HG03064 (cell line): ENCODE data around the gene TMEM236.

Experiments used
- ATAC-seq: cut with Tn5 transposase; IDR thresholded peaks from one replicate; pipeline ENCODE4 v1.9.1; 2021; ENCODE audit warnings: low read depth; ENCODE audit not compliant: unreplicated experiment

Gene TMEM236

DNA sequence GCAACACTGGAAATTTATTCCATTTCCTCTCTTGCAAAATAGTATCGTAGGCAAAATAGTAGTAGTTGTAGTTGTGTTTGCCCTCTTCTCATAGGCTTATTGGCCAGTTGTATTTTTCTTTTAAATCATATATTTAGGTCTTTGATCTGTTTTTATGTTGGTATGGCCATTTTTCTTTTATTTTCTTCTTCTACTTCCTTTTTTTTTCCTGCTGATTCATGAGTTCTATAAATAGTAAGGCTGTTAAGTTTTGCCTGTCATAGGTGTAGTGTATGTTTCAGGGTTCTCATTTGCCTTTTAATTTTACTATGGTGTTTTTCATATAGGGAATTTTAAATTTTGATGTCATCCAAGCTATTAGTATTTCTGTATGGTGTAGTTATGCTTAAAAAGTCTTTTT, 31.8 kb downstream of the TMEM236 start:
- ATAC-seq, result no peak

GRCh38 chr10:17784688-17785087, 32.7 kb downstream of the TMEM236 start:
- no peak for ATAC-seq

- ATAC-seq, result no peak
Observed at GRCh38 chr10:17785276-17785930, 33.4 kb downstream of the TMEM236 start.

GRCh38 chr10:17787087-17787961, 35.3 kb downstream of the TMEM236 start:
- no peak for ATAC-seq

DNA sequence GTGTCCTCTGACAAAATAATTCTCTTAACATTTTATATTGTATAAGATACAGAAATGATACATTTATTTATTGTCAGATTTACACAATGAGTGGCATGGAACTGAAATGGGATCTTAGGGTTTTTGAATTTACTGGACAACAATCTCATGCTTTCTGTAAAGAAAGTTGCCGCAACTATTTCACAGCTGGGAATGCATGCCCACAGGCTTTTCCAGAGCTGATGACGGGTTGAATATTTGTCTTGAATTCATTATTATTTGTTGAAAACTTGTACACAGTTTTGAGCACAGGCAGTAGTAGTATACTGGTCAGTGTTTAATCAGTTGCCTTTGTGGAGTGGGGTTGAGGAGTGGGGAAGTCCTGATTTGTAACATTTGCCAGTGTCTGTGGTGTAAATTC, 36.6 kb downstream of the TMEM236 start:
- no peak for ATAC-seq

- ATAC-seq, result no peak
Observed at GRCh38 chr10:17789396-17789795, 37.4 kb downstream of the TMEM236 start.

GRCh38 chr10:17790651-17791050, 38.6 kb downstream of the TMEM236 start:
- ATAC-seq, result no peak

DNA sequence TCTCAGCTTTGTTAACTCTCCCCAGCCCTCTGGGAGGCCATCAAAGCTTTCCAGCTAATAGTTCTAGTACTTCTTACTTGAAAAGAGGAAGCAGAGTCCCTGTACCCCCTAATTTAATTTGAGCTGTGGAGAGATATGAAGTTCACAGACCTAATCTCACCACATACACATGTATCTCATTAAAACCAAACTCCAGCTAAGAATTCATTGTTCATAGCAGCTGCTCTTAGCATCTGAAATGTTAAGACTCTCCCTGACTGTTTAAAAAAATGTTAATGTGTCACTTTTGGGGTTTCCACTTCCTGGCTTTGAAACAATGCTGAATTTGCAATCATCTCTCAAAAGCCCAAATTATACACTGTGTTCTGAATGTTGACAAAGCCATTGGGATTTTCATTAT, 41.0 kb downstream of the TMEM236 start:
- ATAC-seq, result no peak

- no peak for ATAC-seq
Observed at GRCh38 chr10:17793823-17794644, 42.0 kb downstream of the TMEM236 start.

DNA sequence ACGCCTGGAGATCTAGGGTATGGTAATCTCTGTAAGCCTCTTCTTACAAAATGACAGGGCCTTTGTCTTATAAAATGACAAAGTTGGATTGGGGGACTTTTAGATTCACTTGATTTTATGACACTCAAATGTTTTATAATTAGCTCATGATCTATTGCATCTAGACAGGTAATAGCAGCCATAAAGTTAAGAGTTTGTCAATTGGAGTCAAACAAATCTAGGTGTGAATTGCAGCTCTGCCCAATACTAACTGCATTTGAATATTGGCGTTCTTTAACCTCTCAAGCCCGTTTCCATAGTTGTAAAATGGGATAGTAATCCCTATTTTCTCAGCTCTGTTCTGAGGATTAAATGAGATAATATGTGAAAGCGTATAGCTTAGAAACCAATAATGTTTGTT, 43.1 kb downstream of the TMEM236 start:
- no peak for ATAC-seq

DNA sequence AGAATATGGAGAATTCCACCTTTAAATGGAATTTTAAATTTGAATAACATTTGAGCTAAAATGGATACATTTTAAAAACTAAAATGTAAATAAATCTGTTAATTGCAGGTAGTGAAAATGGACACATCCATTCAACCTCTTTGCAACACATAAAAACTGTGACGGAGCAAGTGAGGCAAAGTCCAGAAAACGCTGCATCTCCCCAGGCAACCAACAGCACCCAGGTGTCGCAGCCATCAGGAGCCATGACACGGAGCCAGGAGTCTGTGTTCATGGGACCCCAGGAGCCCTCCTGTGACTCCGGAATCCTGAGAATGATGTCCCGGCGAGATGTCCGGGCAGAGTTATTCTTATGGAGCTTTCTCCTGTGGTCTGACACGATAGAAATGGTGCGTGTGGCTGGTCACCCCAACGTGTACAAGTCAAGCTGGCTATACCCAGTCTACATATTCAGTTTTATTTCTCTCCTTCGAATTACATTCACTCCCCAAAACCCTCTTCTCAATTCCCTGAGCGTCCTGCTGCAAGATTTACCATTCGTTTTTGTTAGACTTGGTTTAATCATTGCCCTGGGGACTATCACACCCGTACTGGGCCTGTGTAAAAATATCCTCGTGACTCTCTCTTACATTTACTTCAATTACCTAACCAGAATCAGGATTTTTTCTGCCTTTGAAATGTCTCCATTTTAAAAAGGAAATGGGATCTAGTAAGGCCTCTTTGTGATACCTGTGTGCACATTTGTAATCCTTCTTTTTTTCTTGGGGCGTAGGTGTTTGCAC, 44.0 kb downstream of the TMEM236 start:
- ATAC-seq, result no peak

- ATAC-seq, result no peak
Observed at GRCh38 chr10:17801507-17801906, 49.5 kb downstream of the TMEM236 start.

GRCh38 chr10:17802350-17802749, 50.3 kb downstream of the TMEM236 start:
- ATAC-seq, result no peak

DNA sequence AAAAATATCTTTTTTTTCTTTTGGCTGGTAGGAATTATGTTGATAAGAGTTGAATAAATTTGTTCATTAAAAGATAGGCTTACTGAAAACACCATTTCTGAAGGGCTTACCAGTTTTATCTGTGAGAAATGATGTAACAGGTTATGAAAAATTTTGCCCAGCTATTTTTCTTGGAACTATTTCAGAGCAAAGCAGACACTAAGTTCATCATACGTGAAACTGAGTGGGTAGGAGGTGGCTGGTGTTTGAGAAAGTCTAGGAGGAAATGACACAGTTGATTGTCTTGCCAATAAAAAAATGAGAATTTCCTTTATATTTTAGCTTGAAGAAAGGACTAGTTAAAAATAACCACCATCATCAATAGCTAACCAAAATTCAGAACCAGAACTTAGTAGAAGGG, 51.0 kb downstream of the TMEM236 start:
- ATAC-seq, result no peak

GRCh38 chr10:17805330-17805729, 53.3 kb downstream of the TMEM236 start:
- ATAC-seq, result no peak

GRCh38 chr10:17805921-17806577, 54.0 kb downstream of the TMEM236 start:
- no peak for ATAC-seq

DNA sequence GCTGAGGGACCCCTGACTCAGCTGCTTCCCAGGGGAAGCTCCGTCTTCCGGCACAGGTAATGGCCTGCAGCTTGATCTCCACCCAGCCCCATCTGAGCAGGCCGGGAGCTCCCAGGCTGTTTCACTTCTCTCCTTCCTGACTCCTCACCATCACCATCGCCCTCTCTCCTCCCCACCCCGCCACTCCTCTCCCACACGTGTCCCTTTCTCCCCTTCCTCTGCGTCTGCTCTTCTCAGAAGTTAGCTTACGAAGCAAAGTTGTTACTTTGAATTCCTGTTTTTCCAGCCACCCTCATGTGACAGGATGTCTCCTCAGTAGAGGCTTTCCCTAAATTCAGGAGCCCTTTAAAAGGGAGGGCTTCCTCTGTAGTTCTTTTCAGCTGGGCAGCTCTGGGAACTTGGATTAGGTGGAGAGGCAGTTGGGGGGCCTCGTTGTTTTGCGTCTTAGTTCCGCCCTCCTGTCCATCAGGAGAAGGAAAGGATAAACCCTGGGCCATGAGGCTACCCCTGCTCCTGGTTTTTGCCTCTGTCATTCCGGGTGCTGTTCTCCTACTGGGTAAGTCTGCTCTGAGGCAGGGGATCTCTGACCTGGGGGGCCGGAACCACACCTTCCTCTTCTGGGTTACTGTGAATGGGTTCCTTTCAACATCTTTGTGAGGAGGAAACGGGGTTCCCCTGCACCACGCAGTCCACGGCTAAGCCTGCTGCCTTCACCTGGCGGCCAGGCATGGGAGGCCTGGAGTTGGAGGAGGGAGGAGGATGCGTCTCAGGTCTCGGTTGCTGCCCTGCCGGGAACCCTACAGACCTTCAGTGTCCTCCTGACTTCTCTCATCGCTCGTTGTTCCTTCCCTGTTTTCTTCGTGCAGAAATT, 57.2 kb downstream of the TMEM236 start, which contains the start of gene MRC1:
Gene MRC1 (plus strand): TSS at position 378 of the 871 bp plus-strand sequence. CDS start 118 bp downstream, at position 496.
- no peak for ATAC-seq

DNA sequence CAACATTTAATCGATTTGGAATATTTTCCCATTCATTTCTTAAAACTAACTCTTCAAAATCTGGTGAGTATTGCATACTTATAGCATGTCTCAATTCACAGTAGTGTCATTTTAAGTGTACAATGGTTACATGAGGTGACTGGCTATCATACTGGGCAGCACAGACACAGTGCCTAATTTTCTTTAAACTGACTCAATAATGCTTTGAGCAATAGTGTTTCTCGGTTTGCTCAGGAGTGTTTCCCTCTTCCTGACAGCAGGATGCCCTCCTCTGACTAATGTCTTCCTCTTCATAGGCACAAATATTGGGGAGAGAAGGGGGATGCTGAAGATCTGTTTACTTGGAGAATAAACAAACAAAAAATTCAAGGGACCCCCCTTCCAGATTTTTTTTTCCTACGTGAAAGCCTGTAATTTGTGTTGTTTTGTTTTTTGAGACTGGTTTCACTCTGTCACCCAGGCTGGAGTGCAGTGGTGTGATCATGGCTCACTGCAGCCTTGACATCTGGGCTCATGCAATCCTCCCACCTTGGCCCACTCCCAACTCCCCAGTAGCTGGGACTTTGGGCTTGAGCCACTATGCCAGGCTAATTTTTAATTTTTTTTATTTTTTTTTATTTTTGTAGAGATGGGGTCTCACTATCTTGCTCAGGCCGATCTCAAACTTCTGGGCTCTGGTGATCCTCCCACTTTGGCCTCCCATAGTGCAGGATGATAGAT, 59.3 kb downstream of the TMEM236 start:
- ATAC-seq, result no peak
